DOHH2 (cell line): ENCODE measurements around the gene CTRL.

Source experiments
- CTCF ChIP-seq: fragments of 200-600 bp; sonication (generic); IDR thresholded peaks from one replicate; pipeline ENCODE4 v1.5.1; 2014; ENCODE audit warnings: antibody characterized with exemption, mild to moderate bottlenecking, low read depth, low read length; ENCODE audit not compliant: poor library complexity, severe bottlenecking
- EZH2phosphoT487 ChIP-seq: fragments of 200-600 bp; sonication (generic); IDR thresholded peaks from 2 replicates; pipeline ENCODE4 v1.6.1; 2017; ENCODE audit warnings: borderline replicate concordance, mild to moderate bottlenecking, antibody characterized with exemption, low read length, moderate library complexity, mixed read lengths

- TF ChIP-seq CTCF (no peak), EZH2phosphoT487 (no peak)
Measured at GRCh38 chr16:67922740-67923139, 8.9 kb downstream of the CTRL start.
